ENCODE measurements around the gene SLC44A4.
"Not testable (repeated sequence)": the region's sequence is repeated elsewhere in the genome, so short reads cannot be mapped to it uniquely, and the experiment has no call there.

The SLC44A4 gene

DNA sequence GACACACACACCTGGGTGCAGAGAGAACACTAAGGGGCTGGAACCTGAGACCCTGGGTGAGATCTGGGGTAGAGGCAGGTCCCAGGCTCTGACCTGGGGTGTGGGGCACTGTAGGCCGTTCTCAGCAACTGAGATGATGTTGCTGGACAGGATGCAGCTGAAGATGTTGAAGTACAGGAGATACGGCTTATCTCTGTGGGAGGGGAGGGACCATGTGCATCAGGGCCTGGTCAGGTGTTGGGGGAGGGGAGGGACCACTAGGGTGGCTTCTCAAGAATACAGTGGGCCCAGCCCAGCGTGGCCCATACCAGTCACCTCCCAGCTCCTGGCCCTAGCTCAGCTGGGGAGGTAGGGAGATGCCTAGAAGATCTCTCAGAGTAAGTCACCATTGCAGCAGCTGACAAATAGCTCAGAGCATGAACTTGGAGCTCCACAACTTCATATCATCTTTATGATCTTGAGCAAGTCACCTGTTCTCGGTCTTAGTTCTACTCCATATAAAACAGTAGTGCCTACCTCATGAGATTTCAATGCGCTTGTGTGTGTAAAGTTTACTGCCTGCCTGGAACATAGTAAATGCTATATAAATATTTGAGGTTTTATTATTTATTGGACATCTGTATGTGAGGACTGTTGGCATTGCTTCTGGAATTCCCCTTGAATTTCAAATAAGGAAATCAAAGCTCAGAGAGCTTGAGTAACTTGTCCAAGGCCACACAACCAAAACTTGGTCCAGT lies 3.8 kb downstream of the SLC44A4 start:
- no peak overlapping the region for H3K4me3 ChIP-seq (replicated peaks; ENCODE audit: low read depth, low read length)
- no peak for DNase-seq (ENCODE audit: extremely low read depth, low read depth)
- no peak for TF ChIP-seq CTCF (IDR thresholded peaks at IDR 0.05; ENCODE audit: low read depth, low read length, missing control alignments)

DNA sequence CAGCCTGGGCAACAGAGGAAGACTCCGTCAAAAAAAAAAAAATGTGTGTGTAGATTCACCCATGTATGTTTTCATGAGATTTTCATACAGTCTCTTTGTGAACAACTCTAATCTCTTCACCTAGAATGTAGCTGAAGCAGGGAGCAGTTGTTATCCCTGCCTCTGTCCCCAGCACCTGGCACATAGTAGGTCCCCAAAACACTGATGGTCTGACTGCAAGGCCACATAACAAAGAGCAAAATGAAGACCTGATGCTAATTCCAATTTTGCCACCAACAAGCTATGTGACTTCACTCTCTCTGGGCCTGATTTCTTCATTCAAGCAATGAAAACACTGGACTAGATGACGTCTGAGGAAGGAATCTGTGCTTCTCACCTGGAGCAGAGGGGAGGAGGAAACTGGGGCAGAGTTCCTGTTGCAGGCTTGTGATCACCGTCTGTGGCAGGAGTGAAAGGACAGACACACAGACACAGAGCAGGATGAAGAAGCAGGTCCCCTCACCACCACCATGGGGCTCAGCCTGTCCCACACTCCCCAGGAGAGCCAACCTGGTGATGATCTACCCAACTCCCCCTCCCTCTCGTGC lies 4.6 kb downstream of the SLC44A4 start:
- H3K4me3 ChIP-seq (replicated peaks; ENCODE audit: low read depth, low read length), result no peak overlapping the region
- no peak for DNase-seq (ENCODE audit: extremely low read depth, low read depth)
- no peak for TF ChIP-seq CTCF (IDR thresholded peaks at IDR 0.05; ENCODE audit: low read depth, low read length, missing control alignments)

DNA sequence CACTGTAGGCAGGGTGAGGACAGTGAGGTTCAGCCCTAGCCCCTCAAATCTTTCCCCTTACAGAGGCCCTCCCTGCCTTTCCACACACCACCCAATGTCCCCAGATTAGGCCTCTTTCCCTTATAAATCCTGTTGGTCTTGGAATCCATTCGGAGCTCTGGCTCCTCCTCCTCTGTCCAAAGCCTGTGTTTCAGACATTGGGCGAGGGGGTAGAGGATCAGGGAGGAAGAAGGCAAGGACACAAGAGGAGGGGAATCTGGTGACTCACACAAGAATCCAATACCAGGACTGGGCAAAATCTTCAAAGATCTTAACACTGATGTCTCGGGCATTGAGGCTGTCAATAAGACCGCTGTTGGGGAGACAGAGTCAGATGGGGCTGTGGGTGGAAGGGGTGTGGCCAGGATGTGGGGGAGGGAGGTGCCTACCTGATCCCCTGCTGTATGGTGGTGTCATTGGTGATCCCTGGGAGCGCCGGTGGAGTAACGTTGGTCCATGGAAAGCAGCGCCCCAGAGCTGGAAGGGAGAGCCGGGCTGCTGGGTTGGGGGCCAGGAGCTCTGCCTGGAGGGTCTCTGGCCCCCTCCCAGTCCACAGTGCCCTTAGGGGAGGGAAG lies 7.6 kb downstream of the SLC44A4 start:
- no peak for DNase-seq (ENCODE audit: extremely low read depth, low read depth)
- H3K4me3 ChIP-seq (replicated peaks; ENCODE audit: low read depth, low read length), result no peak overlapping the region
- TF ChIP-seq CTCF (IDR thresholded peaks at IDR 0.05; ENCODE audit: low read depth, low read length, missing control alignments), result no peak

- TF ChIP-seq CTCF (IDR thresholded peaks at IDR 0.05; ENCODE audit: low read depth, low read length, missing control alignments), result no peak
- no peak for DNase-seq (ENCODE audit: extremely low read depth, low read depth)
- no peak overlapping the region for H3K4me3 ChIP-seq (replicated peaks; ENCODE audit: low read depth, low read length)
Measured at GRCh38 chr6:31870385-31870921, 8.3 kb downstream of the SLC44A4 start.

GRCh38 chr6:31869343-31869742 lies 9.5 kb downstream of the SLC44A4 start:
- TF ChIP-seq CTCF (IDR thresholded peaks at IDR 0.05; ENCODE audit: low read depth, low read length, missing control alignments), result no peak
- DNase-seq (ENCODE audit: extremely low read depth, low read depth), result no peak
- H3K4me3 ChIP-seq (replicated peaks; ENCODE audit: low read depth, low read length), result no peak overlapping the region

DNA sequence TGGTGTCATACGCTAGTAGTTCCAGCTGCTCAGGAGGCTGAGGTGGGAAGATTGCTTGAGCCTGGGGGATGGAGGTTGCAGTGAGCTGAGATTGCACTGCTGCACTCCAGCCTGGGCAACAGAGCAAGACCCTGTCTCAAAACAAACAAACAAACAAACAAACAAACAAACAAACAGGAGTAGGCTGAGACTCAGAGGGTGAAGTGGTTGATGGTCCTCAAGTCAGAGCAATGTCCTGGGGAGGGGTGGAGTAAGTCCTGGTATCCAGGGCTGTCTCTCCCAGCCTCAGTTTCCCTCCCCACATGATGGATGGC lies 10.2 kb downstream of the SLC44A4 start:
- not testable (repeated sequence) for DNase-seq (ENCODE audit: extremely low read depth, low read depth); H3K4me3 ChIP-seq (replicated peaks; ENCODE audit: low read depth, low read length)
